GM18907 (cell line): ENCODE results near the gene RGS13.
A peak's percentile ranks its signal among the peaks of the same experiment; 100 is the strongest.

ENCODE experiments used
- ATAC-seq: cut with Tn5 transposase; IDR thresholded peaks from one replicate; pipeline ENCODE4 v1.9.1; 2021; ENCODE audit warnings: mild to moderate bottlenecking, moderate library complexity; ENCODE audit not compliant: unreplicated experiment

The RGS13 gene, protein sequence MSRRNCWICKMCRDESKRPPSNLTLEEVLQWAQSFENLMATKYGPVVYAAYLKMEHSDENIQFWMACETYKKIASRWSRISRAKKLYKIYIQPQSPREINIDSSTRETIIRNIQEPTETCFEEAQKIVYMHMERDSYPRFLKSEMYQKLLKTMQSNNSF

GRCh38 chr1:192635939-192636338, at the start of gene RGS13:
Gene RGS13 (plus strand): TSS chr1:192636147. CDS start chr1:192644335, 8,188 bp downstream.
- ATAC-seq, result no peak

DNA sequence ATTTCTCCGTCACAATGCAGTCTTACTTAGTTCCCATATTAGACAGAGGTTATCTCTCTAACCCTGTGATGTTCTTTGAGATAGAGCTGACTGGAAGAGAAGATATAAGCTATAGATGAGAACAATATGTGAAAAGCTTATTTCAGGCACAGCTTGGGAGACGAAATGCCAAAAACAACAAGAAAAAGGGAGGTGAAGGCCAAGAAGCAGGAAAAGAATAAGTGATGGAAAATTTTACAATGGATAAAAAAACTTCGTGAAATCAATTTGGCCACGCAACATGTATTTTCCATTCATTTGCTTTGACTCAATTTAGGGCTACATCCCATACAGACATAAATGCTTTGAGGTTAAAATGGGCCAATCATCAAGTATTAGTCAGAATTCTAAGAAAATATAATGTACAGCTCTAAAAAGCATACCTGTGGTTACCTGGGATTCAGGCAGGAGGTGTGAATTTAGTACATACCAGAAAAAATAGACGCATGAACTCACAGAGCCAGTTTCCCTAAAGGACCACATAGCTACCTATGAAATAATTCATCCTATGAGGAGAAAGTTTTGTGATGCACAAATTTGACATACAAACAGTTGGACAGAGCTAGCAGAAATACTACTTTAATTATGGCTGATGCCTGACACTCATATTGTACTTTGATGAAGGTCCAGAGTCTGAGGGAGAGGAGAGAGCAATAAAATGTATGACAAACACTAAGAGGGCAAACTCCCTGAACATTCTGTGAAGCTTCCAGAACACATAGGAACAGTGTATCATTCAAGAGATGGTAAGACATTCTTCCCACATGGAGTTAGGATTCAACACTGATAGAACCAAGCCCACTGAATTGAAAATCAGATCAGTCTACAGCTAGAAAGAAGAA, 48.3 kb upstream of the RGS13 start:
- ATAC-seq, result no peak

DNA sequence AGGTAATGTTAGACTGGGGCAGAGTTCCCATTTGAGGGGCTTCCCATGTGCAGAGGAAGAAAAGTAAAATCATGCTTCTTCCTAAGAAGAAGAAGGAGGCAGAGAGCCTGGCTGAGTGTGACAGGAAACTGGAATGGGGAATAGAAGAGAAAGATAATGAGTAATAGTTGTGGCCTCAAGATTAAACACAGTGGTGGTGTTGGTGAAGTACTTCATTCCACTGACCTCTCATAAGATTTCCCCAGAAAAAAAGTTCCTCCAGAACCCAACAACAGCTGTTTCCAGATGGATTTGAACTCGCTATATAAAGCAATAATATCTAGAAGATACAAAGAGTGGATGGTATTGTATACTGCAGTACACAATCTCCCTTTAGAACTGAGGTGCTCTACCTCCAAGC, 47.4 kb upstream of the RGS13 start:
- ATAC-seq, result no peak

- no peak for ATAC-seq
Observed at GRCh38 chr1:192589813-192590212, 46.1 kb upstream of the RGS13 start.

- no peak for ATAC-seq
Observed at GRCh38 chr1:192592517-192592916, 43.4 kb upstream of the RGS13 start.

- ATAC-seq, result no peak
Observed at GRCh38 chr1:192592981-192593708, 42.8 kb upstream of the RGS13 start.

DNA sequence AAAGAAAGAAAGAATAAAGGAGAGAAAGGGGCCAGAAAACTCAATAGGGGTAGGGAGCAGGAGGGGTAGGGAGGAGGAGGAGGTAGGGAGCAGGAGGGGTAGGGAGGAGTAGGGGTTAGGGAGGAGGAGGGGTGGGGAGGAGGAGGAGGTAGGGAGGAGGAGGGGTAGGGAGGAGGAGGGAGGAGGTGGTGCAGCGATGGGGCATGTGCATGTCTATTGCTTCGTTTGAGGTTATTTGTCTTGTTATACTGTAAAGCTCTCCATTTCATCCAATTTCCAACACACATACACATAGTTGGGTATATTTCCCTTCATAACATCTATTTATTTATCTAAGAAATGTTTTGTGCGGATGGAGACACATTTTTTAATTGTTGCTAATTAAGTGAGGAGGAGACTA, 40.6 kb upstream of the RGS13 start:
- no peak for ATAC-seq

DNA sequence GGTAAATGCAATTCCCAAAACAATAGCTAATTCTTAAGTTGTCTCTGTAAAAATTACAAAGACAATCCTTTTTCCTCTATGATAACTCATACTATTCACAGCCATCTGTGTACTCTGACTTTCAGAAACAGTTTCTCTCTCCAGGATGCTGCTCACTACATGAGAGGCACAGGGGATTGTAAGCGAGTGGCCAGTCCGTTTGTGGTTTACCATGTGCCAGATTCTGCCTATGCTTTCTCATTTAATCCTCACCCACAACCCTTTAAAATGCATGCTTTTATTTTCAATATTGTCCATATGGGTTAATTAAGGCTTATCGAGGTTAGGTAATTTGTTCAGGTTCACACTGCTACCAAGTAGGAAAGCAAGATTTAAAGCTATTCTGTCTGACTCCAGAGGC, 37.4 kb upstream of the RGS13 start:
- no peak for ATAC-seq

DNA sequence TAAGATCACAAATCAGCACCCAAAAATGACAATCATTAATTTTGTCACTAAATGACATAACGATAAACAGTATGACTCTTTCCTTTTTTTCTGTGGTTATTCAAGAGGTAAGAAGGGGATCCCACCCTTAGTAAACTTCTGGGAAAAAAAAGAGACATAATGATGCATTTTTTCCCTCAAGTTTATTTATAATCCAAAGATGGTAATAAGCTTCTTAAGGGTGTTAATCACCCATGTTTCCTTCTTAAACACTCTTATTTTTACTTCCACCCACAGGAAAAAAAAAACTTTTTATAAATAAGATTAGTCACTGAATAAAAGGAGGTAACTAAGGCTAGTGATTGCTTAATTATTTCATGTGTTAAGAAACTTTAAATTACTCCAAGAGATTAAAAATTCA, 35.7 kb upstream of the RGS13 start:
- ATAC-seq, result no peak

DNA sequence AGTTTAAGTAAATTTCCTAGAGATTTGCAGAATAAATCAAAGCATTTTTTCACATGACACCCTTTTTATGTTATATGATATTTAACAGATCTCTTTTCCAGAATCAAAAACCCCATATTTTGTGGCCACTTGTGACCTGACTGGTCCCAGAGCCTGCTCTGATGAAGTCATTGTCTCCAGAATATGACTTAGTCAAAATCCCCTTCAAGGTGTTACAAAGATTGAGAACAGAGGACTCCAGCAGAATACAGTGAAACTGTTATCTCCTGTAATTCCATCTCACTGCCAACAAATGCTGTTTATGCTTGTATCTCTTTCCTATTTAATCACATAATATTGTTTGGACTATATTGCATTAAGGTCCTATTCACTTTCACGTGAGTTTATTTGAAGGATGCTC, 34.8 kb upstream of the RGS13 start:
- peak; percentile 68 for ATAC-seq

DNA sequence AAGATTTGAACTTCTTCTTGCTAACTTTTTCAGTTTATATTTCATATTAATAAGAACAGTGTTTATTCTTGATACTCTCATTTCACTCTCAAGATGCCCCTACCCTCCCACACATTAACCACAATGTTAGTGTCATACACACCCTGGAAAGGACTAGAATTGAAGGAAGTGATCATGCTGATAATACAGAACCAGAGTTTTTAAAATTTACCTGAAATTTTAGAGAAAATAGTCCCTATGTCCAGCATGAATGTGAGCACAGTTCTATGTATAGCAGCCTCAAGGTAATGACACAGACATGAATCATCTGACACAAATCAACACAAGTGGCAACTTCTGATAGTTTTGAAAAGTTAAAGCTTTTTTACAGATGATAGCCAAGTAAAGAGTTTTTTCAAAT, 34.4 kb upstream of the RGS13 start:
- ATAC-seq, result no peak

- ATAC-seq, result peak; percentile 25
Observed at GRCh38 chr1:192602757-192603156, 33.2 kb upstream of the RGS13 start.

DNA sequence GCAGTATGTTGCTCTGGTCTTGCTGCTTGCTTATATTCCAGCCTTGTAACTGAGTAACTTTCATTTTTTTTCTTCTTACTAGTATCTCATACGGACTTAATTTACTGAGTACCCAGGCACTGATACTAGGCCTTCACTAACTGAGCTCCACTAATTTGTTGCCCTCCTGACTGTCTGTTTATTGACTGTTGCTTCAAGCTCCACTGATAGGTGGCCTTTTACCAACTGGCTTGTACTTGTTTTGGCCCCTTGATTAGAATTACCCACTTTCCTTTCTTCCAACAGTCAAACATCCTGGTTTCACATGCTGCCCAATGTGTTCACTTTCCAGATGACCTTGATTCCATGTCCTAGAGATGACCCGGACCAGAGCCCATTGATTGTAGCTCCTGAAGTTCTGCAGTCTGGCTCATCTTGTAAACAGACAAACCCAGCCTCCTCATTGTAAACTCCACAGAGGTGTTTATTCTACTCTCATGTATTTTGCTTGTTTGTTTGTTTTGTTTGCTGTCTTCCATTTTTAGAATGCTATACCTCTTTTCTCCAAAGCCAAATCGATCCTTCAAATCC, 32.6 kb upstream of the RGS13 start:
- no peak for ATAC-seq

- ATAC-seq, result peak; percentile 38
Observed at GRCh38 chr1:192604979-192605620, 30.8 kb upstream of the RGS13 start.

- ATAC-seq, result no peak
Observed at GRCh38 chr1:192608671-192609070, 27.3 kb upstream of the RGS13 start.

GRCh38 chr1:192609110-192610079, 26.6 kb upstream of the RGS13 start:
- ATAC-seq, result peak; percentile 99

DNA sequence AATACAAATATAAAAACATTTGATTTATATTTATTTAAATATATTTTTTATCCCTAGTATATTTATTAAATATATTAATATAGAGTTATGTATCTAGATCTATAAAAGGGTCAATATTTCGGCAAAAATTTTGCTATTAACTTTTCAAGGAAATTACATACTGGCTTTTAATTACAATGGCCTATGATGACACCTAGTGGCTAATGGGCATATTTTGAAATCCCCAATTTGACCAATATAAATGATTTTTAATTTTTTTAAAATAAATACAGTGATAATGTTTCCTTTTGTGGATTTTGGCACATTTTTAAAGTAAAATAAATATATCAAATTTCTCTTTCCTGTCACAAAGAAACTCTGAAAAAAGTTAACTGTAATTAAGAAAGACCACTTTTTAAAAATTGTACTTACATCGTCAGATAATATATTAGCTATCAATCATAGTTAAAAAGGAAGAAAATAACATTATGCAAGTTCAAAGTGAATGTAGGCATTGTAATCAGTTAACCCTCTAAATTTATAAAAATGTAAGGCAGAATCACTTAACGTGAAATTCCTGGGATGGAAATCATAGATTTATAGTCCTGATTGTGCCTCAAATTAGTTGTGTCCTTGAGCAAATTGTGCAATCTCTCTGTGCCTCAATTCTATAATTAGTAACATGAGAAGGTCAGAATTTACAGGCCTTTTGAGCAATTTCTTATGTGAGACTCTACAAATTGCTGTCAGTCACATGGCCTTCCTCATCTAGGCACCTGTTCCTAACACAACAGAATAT, 25.6 kb upstream of the RGS13 start:
- no peak for ATAC-seq

DNA sequence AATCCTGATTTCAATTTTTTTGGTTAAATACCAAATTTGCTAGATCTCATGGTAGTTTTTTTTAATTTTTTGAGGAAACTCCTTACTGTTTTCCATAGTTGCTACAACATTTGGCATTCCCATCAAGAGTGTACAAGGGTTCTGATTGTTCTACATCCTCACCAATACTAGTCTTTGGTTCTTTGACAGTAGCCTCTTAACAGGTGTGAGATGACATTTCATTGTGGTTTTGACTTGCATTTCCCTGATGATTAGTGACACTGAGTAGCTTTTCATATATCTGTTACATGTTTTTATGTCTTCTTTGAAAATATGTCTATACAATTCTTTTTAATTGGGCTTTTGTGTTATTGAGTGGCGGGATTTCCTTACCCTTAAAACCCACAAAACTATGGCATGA, 20.9 kb upstream of the RGS13 start:
- peak; percentile 67 for ATAC-seq

GRCh38 chr1:192620071-192620635, 15.8 kb upstream of the RGS13 start:
- no peak for ATAC-seq
